K562 (cell line): ENCODE measurements around the gene HRAS.

Experiments used
- KDM1A ChIP-seq, 2 experiments: fragments of 450-650 bp; IDR thresholded peaks; 2 replicates each; pipeline ENCODE4 v1.6.1; 2016; ENCODE audit warnings: mild to moderate bottlenecking in 2 of 2
- NFIC ChIP-seq: fragments of 450-650 bp; IDR thresholded peaks from 2 replicates; pipeline ENCODE4 v1.6.1; 2017; ENCODE audit warnings: mild to moderate bottlenecking, inconsistent platforms
- NR2C2 ChIP-seq, 2 experiments: fragments of 200-800 bp in 1 of 2; sonication (Bioruptor generic) in 1 of 2; sonication (generic) in 1 of 2; formaldehyde crosslinking in 1 of 2; IDR thresholded peaks; 2 replicates each; pipeline versions ENCODE4 v1.6.1 to v1.8.0; 2016 to 2022; ENCODE audit warnings: mild to moderate bottlenecking in 1 of 2, missing compliant biosample characterization in 1 of 2, missing genetic modification characterization in 1 of 2, missing genetic modification reagents in 1 of 2
- TCF7L2 ChIP-seq: fragments of 150-350 bp; IDR thresholded peaks from 2 replicates; pipeline ENCODE4 v1.6.1; 2016; ENCODE audit warnings: low read depth, mild to moderate bottlenecking, low read length, moderate library complexity
- TF ChIP-seq, protein P1 (sequence below): sonication (generic); formaldehyde crosslinking; IDR thresholded peaks from 2 replicates; pipeline ENCODE4 v1.8.1; 2023; ENCODE audit warnings: mild to moderate bottlenecking, missing genetic modification reagents
- TF ChIP-seq, protein P2 (sequence below), 3 experiments: IDR thresholded peaks in 2 of 3; conservative IDR thresholded peaks in 1 of 3; 2 replicates each; pipeline ENCODE4 v1.5.1; 2011 to 2012; ENCODE audit warnings: low read length in 3 of 3, mild to moderate bottlenecking in 3 of 3, control low read depth in 2 of 3, improper control_type of control experiment in 1 of 3, inconsistent platforms in 1 of 3, low read depth in 1 of 3, mixed read lengths in 1 of 3, moderate library complexity in 1 of 3; ENCODE audit not compliant: insufficient read depth in 2 of 3
- TF ChIP-seq, protein P3 (sequence below): sonication (generic); formaldehyde crosslinking; IDR thresholded peaks from 2 replicates; pipeline ENCODE4 v1.8.0; 2022; ENCODE audit warnings: mild to moderate bottlenecking, missing genetic modification reagents
- TF ChIP-seq, protein P4 (sequence below): sonication (generic); formaldehyde crosslinking; IDR thresholded peaks from 2 replicates; pipeline ENCODE4 v1.8.0; 2022; ENCODE audit warnings: mild to moderate bottlenecking, missing genetic modification reagents

DNA sequence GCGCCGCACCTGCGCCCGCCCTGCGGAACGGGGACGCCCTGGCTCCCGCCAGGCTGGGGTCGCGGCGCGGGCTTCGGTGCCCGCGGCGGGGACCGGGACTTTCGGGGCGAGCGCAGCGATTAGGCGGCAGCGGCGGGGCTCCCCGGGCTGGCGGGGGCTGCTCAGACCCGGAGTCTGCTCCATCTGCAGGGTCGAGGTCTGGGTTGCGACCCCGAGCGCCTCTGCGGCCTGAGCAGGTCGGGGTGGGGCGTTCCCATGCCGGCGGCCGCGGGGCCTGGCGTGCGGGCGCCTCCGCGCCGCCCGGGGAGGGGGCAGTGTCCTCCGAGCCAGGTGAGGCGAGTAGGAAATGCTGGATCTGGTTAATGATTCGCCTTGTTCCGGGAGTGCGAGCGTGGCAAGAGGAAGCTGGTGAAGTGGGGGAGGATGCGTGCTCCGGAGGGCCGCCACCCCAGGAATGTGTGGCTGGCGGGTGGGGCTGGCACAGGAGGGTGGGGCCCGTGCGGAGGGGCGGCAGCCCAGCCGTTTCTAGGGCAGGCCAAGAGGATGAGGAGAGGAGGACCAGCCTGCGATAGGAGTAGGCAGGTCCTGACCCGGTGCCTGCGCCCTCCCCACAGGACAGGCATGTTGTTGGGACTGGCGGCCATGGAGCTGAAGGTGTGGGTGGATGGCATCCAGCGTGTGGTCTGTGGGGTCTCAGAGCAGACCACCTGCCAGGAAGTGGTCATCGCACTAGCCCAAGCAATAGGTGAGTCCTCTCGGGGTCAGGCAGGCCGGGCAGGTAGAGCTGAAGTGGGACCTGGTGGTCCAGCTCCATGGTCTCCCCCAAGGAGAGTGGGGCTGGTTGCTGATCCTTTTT lies 26.0 kb upstream of the HRAS start:
- TF ChIP-seq, protein P1, sequence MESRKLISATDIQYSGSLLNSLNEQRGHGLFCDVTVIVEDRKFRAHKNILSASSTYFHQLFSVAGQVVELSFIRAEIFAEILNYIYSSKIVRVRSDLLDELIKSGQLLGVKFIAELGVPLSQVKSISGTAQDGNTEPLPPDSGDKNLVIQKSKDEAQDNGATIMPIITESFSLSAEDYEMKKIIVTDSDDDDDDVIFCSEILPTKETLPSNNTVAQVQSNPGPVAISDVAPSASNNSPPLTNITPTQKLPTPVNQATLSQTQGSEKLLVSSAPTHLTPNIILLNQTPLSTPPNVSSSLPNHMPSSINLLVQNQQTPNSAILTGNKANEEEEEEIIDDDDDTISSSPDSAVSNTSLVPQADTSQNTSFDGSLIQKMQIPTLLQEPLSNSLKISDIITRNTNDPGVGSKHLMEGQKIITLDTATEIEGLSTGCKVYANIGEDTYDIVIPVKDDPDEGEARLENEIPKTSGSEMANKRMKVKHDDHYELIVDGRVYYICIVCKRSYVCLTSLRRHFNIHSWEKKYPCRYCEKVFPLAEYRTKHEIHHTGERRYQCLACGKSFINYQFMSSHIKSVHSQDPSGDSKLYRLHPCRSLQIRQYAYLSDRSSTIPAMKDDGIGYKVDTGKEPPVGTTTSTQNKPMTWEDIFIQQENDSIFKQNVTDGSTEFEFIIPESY: no peak
- TF ChIP-seq, protein P2, sequence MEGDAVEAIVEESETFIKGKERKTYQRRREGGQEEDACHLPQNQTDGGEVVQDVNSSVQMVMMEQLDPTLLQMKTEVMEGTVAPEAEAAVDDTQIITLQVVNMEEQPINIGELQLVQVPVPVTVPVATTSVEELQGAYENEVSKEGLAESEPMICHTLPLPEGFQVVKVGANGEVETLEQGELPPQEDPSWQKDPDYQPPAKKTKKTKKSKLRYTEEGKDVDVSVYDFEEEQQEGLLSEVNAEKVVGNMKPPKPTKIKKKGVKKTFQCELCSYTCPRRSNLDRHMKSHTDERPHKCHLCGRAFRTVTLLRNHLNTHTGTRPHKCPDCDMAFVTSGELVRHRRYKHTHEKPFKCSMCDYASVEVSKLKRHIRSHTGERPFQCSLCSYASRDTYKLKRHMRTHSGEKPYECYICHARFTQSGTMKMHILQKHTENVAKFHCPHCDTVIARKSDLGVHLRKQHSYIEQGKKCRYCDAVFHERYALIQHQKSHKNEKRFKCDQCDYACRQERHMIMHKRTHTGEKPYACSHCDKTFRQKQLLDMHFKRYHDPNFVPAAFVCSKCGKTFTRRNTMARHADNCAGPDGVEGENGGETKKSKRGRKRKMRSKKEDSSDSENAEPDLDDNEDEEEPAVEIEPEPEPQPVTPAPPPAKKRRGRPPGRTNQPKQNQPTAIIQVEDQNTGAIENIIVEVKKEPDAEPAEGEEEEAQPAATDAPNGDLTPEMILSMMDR (IDR thresholded peaks at IDR 0.05 in 2 of 3, conservative IDR thresholded peaks at IDR 0.05 in 1 of 3; ENCODE audit: insufficient read depth in 2 of 3, low read depth in 1 of 3, low read length in 3 of 3): no peak
- TF ChIP-seq, protein P3, sequence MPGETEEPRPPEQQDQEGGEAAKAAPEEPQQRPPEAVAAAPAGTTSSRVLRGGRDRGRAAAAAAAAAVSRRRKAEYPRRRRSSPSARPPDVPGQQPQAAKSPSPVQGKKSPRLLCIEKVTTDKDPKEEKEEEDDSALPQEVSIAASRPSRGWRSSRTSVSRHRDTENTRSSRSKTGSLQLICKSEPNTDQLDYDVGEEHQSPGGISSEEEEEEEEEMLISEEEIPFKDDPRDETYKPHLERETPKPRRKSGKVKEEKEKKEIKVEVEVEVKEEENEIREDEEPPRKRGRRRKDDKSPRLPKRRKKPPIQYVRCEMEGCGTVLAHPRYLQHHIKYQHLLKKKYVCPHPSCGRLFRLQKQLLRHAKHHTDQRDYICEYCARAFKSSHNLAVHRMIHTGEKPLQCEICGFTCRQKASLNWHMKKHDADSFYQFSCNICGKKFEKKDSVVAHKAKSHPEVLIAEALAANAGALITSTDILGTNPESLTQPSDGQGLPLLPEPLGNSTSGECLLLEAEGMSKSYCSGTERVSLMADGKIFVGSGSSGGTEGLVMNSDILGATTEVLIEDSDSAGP (CRISPR knock-in tag): no peak
- TF ChIP-seq, protein P4, sequence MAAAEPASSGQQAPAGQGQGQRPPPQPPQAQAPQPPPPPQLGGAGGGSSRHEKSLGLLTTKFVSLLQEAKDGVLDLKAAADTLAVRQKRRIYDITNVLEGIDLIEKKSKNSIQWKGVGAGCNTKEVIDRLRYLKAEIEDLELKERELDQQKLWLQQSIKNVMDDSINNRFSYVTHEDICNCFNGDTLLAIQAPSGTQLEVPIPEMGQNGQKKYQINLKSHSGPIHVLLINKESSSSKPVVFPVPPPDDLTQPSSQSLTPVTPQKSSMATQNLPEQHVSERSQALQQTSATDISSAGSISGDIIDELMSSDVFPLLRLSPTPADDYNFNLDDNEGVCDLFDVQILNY (CRISPR knock-in tag): no peak
- TF ChIP-seq NR2C2 (CRISPR knock-in tag; IDR thresholded peaks at IDR 0.05): no peak
- TF ChIP-seq NR2C2 (tag; IDR thresholded peaks at IDR 0.05): no peak
- TF ChIP-seq NFIC: no peak
- TF ChIP-seq KDM1A (IDR thresholded peaks at IDR 0.05): no peak
- TF ChIP-seq TCF7L2: no peak
